ENCODE results near the gene PIK3R5. TPM values are rescaled to one million over a fixed set of nuclear protein-coding genes. Genes with fewer than 3 reads are reported as not detected.
A peak's percentile ranks its signal among the peaks of the same experiment; 100 is the strongest.

The PIK3R5 gene
- total RNA-seq, 2 experiments from 2014 or later, result 153 to 159 TPM

DNA sequence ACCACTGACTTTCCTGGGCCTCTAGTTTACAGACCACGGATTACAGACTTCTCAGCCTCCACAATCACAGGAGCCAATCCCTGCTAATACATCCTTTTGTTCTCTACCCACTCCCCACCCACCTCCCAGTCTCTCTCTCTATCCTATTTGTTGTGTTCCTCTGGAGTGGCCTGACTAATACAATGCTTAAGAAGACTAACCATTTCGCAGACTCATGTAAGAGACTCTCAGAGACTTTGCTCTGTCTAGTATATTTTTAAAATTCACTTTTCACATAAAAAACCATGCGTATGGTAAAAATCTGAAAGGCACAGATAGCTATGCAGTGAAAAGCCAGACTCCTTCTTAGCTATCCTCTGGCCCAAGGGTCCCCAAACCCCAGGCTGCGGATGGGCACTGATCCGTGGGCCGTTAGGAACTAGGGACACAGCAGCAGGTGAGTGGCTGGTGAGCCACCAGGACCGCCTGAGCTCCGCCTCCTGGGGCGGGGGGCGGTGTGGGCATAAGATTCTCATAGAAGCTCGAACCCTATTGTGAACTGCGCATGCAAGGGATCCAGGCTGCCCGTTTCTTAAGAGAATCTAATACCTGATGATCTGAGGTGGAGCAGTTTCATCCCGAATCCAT lies 105.6 kb downstream of the PIK3R5 start:
- Histone ChIP-seq H3K9me3 (ENCODE audit: control insufficient read depth in 1 of 2, insufficient read depth in 1 of 2, low read length in 2 of 2) (no peaks in the 10 kb centered on the region), H3K4me1 (ENCODE audit: insufficient read depth, low read length) (peaks cover 31% of the 10 kb centered on the region), H3K4me3 (ENCODE audit: low read length) (no peak overlapping the region), H3K36me3 (ENCODE audit: insufficient read depth, low read length) (no peaks in the 10 kb centered on the region), H3K27ac (ENCODE audit: low read depth in 1 of 2, low read length in 2 of 2) (no peak overlapping the region), H3K27me3 (ENCODE audit: control insufficient read depth in 1 of 2, insufficient read depth in 2 of 2, low read length in 2 of 2) (no peaks in the 10 kb centered on the region)
- H3K4me1 Mint-ChIP-seq (ENCODE audit: low read depth), result peaks cover 43% of the 10 kb centered on the region
- ATAC-seq (ENCODE audit: poor library complexity) (no peak), DNase-seq (no peak)
- intact Hi-C loops (cut with DNase I, micrococcal nuclease), result no loop called here
- ChIA-PET POLR2A (no interaction called here), CTCF (no interaction called here)
- H3K9me3 Mint-ChIP-seq, result no peaks in the 10 kb centered on the region
- no peak overlapping the region for H3K4me3 Mint-ChIP-seq
- no peak overlapping the region for H3K27ac Mint-ChIP-seq
- TF ChIP-seq CTCF (IDR thresholded peaks at IDR 0.05), result no peak
- H3K36me3 Mint-ChIP-seq (ENCODE audit: low read depth), result no peaks in the 10 kb centered on the region
- no peaks in the 10 kb centered on the region for H3K27me3 Mint-ChIP-seq

GRCh38 chr17:8859027-8859803 lies 106.3 kb downstream of the PIK3R5 start:
- CTCF ChIA-PET, result no interaction called here
- intact Hi-C loops (cut with DNase I, micrococcal nuclease), result no loop called here
- DNase-seq (no peak), ATAC-seq (ENCODE audit: poor library complexity) (no peak)
- TF ChIP-seq CTCF (IDR thresholded peaks at IDR 0.05), result no peak
- Mint-ChIP-seq H3K27ac (no peak overlapping the region), H3K36me3 (ENCODE audit: low read depth) (no peaks in the 10 kb centered on the region), H3K9me3 (no peaks in the 10 kb centered on the region), H3K4me3 (no peak overlapping the region), H3K4me1 (ENCODE audit: low read depth) (peaks cover 43% of the 10 kb centered on the region), H3K27me3 (no peaks in the 10 kb centered on the region)
- Histone ChIP-seq H3K27ac (ENCODE audit: low read depth in 1 of 2, low read length in 2 of 2) (no peak overlapping the region), H3K9me3 (ENCODE audit: control insufficient read depth in 1 of 2, insufficient read depth in 1 of 2, low read length in 2 of 2) (no peaks in the 10 kb centered on the region), H3K4me1 (ENCODE audit: insufficient read depth, low read length) (peaks cover 31% of the 10 kb centered on the region), H3K27me3 (ENCODE audit: control insufficient read depth in 1 of 2, insufficient read depth in 2 of 2, low read length in 2 of 2) (no peaks in the 10 kb centered on the region), H3K4me3 (ENCODE audit: low read length) (no peak overlapping the region), H3K36me3 (ENCODE audit: insufficient read depth, low read length) (no peaks in the 10 kb centered on the region)
- POLR2A ChIA-PET, result no interaction called here

GRCh38 chr17:8857919-8858318 lies 107.6 kb downstream of the PIK3R5 start:
- H3K4me1 ChIP-seq (ENCODE audit: insufficient read depth, low read length), result peaks cover 31% of the 10 kb centered on the region
- ChIA-PET POLR2A (interaction anchor here (0.6 kb wide), 1 partner anchor 18 kb away, joined by 4 read pairs; no protein-coding TSS in a partner anchor), CTCF (interaction anchor here (1.1 kb wide), 1 partner anchor 72 kb away, joined by 6 read pairs; no protein-coding TSS in a partner anchor)
- Mint-ChIP-seq H3K4me3 (no peak overlapping the region), H3K4me1 (ENCODE audit: low read depth) (peaks cover 43% of the 10 kb centered on the region), H3K9me3 (no peaks in the 10 kb centered on the region), H3K27ac (no peak overlapping the region), H3K27me3 (no peaks in the 10 kb centered on the region), H3K36me3 (ENCODE audit: low read depth) (no peaks in the 10 kb centered on the region)
- TF ChIP-seq CTCF (IDR thresholded peaks at IDR 0.05), result no peak
- no peak overlapping the region for H3K27ac ChIP-seq (ENCODE audit: low read depth in 1 of 2, low read length in 2 of 2)
- no peak overlapping the region for H3K4me3 ChIP-seq (ENCODE audit: low read length)
- H3K27me3 ChIP-seq (ENCODE audit: control insufficient read depth in 1 of 2, insufficient read depth in 2 of 2, low read length in 2 of 2), result no peaks in the 10 kb centered on the region
- peak in 3 of 14 experiments; percentile 10 to 54 (median 16) for DNase-seq
- H3K9me3 ChIP-seq (ENCODE audit: control insufficient read depth in 1 of 2, insufficient read depth in 1 of 2, low read length in 2 of 2), result no peaks in the 10 kb centered on the region
- ATAC-seq (ENCODE audit: poor library complexity), result peak; percentile 21
- intact Hi-C loops (cut with DNase I, micrococcal nuclease), result no loop called here
- no peaks in the 10 kb centered on the region for H3K36me3 ChIP-seq (ENCODE audit: insufficient read depth, low read length)

Data from CD4-positive, alpha-beta T cell (primary cell).